Measurements from ENCODE around the gene RNF123. TPM values are rescaled to one million over a fixed set of nuclear protein-coding genes. Genes with fewer than 3 reads are reported as not detected.
"Not testable (repeated sequence)": the region's sequence is repeated elsewhere in the genome, so short reads cannot be mapped to it uniquely, and the experiment has no call there.

Gene RNF123
- total RNA-seq, 1 experiment from 2014 or later: 71.9 TPM

- Histone ChIP-seq H3K4me2 (ENCODE audit: low read length) (no peak overlapping the region), H3K27me3 (ENCODE audit: insufficient read depth, low read length) (no peaks in the 10 kb centered on the region), H3K9me3 (ENCODE audit: control insufficient read depth in 1 of 2, insufficient read depth in 1 of 2, low read depth in 1 of 2, low read length in 2 of 2) (no peaks in the 10 kb centered on the region), H3K4me1 (ENCODE audit: control insufficient read depth in 1 of 2, insufficient read depth in 2 of 2, low read length in 2 of 2) (no peaks in the 10 kb centered on the region), H3K27ac (ENCODE audit: low read depth, low read length) (no peak overlapping the region), H4K20me1 (ENCODE audit: insufficient read depth) (no peaks in the 10 kb centered on the region), H3K79me2 (ENCODE audit: insufficient read depth, low read length) (no peaks in the 10 kb centered on the region; the same call in 1 of the 2 replicates), H3K9me2 (ENCODE audit: insufficient read depth) (no peaks in the 10 kb centered on the region), H3K36me3 (ENCODE audit: control insufficient read depth in 1 of 2, insufficient read depth in 2 of 2, low read length in 2 of 2) (peaks cover 15 to 46% of the 10 kb centered on the region in 2 experiments; a peak in 3 of 4 replicates), H2AFZ (ENCODE audit: low read depth, low read length, poor library complexity, severe bottlenecking) (no peak overlapping the region), H3K9ac (ENCODE audit: low read length) (no peak overlapping the region), H3K4me3 (replicated peaks in 1 of 2; ENCODE audit: low read depth in 1 of 2, low read length in 2 of 2) (no peak overlapping the region)
- TF ChIP-seq FOSL1 (IDR thresholded peaks at IDR 0.05; ENCODE audit: low read depth) (no peak), SIN3A (IDR thresholded peaks at IDR 0.05; ENCODE audit: low read depth) (no peak)
- TF ChIP-seq, protein P1, sequence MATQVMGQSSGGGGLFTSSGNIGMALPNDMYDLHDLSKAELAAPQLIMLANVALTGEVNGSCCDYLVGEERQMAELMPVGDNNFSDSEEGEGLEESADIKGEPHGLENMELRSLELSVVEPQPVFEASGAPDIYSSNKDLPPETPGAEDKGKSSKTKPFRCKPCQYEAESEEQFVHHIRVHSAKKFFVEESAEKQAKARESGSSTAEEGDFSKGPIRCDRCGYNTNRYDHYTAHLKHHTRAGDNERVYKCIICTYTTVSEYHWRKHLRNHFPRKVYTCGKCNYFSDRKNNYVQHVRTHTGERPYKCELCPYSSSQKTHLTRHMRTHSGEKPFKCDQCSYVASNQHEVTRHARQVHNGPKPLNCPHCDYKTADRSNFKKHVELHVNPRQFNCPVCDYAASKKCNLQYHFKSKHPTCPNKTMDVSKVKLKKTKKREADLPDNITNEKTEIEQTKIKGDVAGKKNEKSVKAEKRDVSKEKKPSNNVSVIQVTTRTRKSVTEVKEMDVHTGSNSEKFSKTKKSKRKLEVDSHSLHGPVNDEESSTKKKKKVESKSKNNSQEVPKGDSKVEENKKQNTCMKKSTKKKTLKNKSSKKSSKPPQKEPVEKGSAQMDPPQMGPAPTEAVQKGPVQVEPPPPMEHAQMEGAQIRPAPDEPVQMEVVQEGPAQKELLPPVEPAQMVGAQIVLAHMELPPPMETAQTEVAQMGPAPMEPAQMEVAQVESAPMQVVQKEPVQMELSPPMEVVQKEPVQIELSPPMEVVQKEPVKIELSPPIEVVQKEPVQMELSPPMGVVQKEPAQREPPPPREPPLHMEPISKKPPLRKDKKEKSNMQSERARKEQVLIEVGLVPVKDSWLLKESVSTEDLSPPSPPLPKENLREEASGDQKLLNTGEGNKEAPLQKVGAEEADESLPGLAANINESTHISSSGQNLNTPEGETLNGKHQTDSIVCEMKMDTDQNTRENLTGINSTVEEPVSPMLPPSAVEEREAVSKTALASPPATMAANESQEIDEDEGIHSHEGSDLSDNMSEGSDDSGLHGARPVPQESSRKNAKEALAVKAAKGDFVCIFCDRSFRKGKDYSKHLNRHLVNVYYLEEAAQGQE (IDR thresholded peaks at IDR 0.05; ENCODE audit: low read depth): no peak
- CTCF ChIA-PET: no interaction called here
- intact Hi-C loops (cut with micrococcal nuclease): no loop called here
- no peak for DNase-seq (ENCODE audit: low read depth, low spot score)
- POLR2A ChIA-PET: no interaction called here
- ATAC-seq: no peak
- TSS peak; percentile 12 for BruUV-seq (replicated peaks)
- RAD21 ChIA-PET (ENCODE audit: low non-redundant PET in 1 of 2, low total read pairs in 2 of 2, uncharacterized antibody in 2 of 2, unreplicated experiment in 2 of 2): no interaction called here
Observed at GRCh38 chr3:49683162-49683561, 6.2 kb upstream of the RNF123 start.

GRCh38 chr3:49684453-49684852 is 4.9 kb upstream of the RNF123 start:
- H4K20me1 ChIP-seq (ENCODE audit: insufficient read depth); H3K79me2 ChIP-seq (ENCODE audit: insufficient read depth, low read length); H3K27me3 ChIP-seq (ENCODE audit: insufficient read depth, low read length); BruUV-seq (replicated peaks); H3K4me2 ChIP-seq (ENCODE audit: low read length); intact Hi-C loops (cut with micrococcal nuclease); RAD21 ChIA-PET (ENCODE audit: low non-redundant PET in 1 of 2, low total read pairs in 2 of 2, uncharacterized antibody in 2 of 2, unreplicated experiment in 2 of 2); H3K9me2 ChIP-seq (ENCODE audit: insufficient read depth); H3K9ac ChIP-seq (ENCODE audit: low read length); H3K27ac ChIP-seq (ENCODE audit: low read depth, low read length); CTCF ChIA-PET; DNase-seq (ENCODE audit: low read depth, low spot score); H3K9me3 ChIP-seq (ENCODE audit: control insufficient read depth in 1 of 2, insufficient read depth in 1 of 2, low read depth in 1 of 2, low read length in 2 of 2); POLR2A ChIA-PET; H3K4me1 ChIP-seq (ENCODE audit: control insufficient read depth in 1 of 2, insufficient read depth in 2 of 2, low read length in 2 of 2); H2AFZ ChIP-seq (ENCODE audit: low read depth, low read length, poor library complexity, severe bottlenecking); H3K4me3 ChIP-seq (replicated peaks in 1 of 2; ENCODE audit: low read depth in 1 of 2, low read length in 2 of 2): not testable (repeated sequence)
- peaks cover 11 to 35% of the 10 kb centered on the region in 2 experiments; a peak in 3 of 4 replicates for H3K36me3 ChIP-seq (ENCODE audit: control insufficient read depth in 1 of 2, insufficient read depth in 2 of 2, low read length in 2 of 2)
- ATAC-seq: 0 out of 2 replicates have a peak, but pooled peaks have one; percentile 18

DNA sequence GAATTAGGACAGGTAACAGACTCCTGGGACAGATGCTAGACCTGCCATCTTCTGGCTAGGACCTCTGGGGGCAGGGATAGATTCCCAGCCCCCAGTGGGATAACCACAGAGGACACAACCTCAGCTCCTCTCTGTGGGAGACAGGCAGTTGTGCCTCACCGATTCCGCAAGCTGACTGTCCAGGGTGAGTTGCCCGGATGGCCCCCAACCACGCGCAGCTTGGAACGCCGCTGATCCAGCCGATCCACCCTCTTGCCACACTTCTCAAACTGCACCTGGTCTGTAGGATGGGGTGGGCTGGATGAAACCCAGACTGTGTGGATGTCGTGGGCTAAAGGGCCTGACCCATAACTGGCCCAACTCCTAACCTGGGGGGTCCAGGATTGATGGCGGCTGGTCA is 4.3 kb upstream of the RNF123 start:
- H3K79me2 ChIP-seq (ENCODE audit: insufficient read depth, low read length); H4K20me1 ChIP-seq (ENCODE audit: insufficient read depth); BruUV-seq (replicated peaks); DNase-seq (ENCODE audit: low read depth, low spot score); H3K4me1 ChIP-seq (ENCODE audit: control insufficient read depth in 1 of 2, insufficient read depth in 2 of 2, low read length in 2 of 2); intact Hi-C loops (cut with micrococcal nuclease); POLR2A ChIA-PET; H3K9me3 ChIP-seq (ENCODE audit: control insufficient read depth in 1 of 2, insufficient read depth in 1 of 2, low read depth in 1 of 2, low read length in 2 of 2); RAD21 ChIA-PET (ENCODE audit: low non-redundant PET in 1 of 2, low total read pairs in 2 of 2, uncharacterized antibody in 2 of 2, unreplicated experiment in 2 of 2); H3K4me2 ChIP-seq (ENCODE audit: low read length); H2AFZ ChIP-seq (ENCODE audit: low read depth, low read length, poor library complexity, severe bottlenecking); H3K9me2 ChIP-seq (ENCODE audit: insufficient read depth); H3K4me3 ChIP-seq (replicated peaks in 1 of 2; ENCODE audit: low read depth in 1 of 2, low read length in 2 of 2); ATAC-seq; H3K27ac ChIP-seq (ENCODE audit: low read depth, low read length); H3K27me3 ChIP-seq (ENCODE audit: insufficient read depth, low read length); H3K9ac ChIP-seq (ENCODE audit: low read length); CTCF ChIA-PET: not testable (repeated sequence)
- peaks cover 9 to 29% of the 10 kb centered on the region in 2 experiments; a peak in 2 of 4 replicates for H3K36me3 ChIP-seq (ENCODE audit: control insufficient read depth in 1 of 2, insufficient read depth in 2 of 2, low read length in 2 of 2)

- H3K9ac ChIP-seq (ENCODE audit: low read length); H3K9me3 ChIP-seq (ENCODE audit: control insufficient read depth in 1 of 2, insufficient read depth in 1 of 2, low read depth in 1 of 2, low read length in 2 of 2); POLR2A ChIA-PET; CTCF ChIA-PET; BruUV-seq (replicated peaks); H3K27me3 ChIP-seq (ENCODE audit: insufficient read depth, low read length); H4K20me1 ChIP-seq (ENCODE audit: insufficient read depth); H3K4me3 ChIP-seq (replicated peaks in 1 of 2; ENCODE audit: low read depth in 1 of 2, low read length in 2 of 2); RAD21 ChIA-PET (ENCODE audit: low non-redundant PET in 1 of 2, low total read pairs in 2 of 2, uncharacterized antibody in 2 of 2, unreplicated experiment in 2 of 2); H3K9me2 ChIP-seq (ENCODE audit: insufficient read depth); DNase-seq (ENCODE audit: low read depth, low spot score); H3K27ac ChIP-seq (ENCODE audit: low read depth, low read length); H3K4me2 ChIP-seq (ENCODE audit: low read length); H2AFZ ChIP-seq (ENCODE audit: low read depth, low read length, poor library complexity, severe bottlenecking); intact Hi-C loops (cut with micrococcal nuclease); ATAC-seq: not testable (repeated sequence)
- Histone ChIP-seq H3K79me2 (ENCODE audit: insufficient read depth, low read length) (peaks cover 13% of the 10 kb centered on the region), H3K4me1 (ENCODE audit: control insufficient read depth in 1 of 2, insufficient read depth in 2 of 2, low read length in 2 of 2) (peaks cover 2 to 13% of the 10 kb centered on the region in 2 experiments; a peak in 3 of 4 replicates), H3K36me3 (ENCODE audit: control insufficient read depth in 1 of 2, insufficient read depth in 2 of 2, low read length in 2 of 2) (peaks cover 7 to 21% of the 10 kb centered on the region in 2 experiments; a peak in 2 of 4 replicates)
Observed at GRCh38 chr3:49685846-49686245, 3.5 kb upstream of the RNF123 start.

Data from HCT116 (cell line).